NCI-H748 (cell line): ENCODE data around the gene SAMM50.

Experiments used
- DNase-seq: peaks from one replicate; lab custom pipeline; 2025; ENCODE audit not compliant: unreplicated experiment; lab: John Stamatoyannopoulos, UW

Gene SAMM50

DNA sequence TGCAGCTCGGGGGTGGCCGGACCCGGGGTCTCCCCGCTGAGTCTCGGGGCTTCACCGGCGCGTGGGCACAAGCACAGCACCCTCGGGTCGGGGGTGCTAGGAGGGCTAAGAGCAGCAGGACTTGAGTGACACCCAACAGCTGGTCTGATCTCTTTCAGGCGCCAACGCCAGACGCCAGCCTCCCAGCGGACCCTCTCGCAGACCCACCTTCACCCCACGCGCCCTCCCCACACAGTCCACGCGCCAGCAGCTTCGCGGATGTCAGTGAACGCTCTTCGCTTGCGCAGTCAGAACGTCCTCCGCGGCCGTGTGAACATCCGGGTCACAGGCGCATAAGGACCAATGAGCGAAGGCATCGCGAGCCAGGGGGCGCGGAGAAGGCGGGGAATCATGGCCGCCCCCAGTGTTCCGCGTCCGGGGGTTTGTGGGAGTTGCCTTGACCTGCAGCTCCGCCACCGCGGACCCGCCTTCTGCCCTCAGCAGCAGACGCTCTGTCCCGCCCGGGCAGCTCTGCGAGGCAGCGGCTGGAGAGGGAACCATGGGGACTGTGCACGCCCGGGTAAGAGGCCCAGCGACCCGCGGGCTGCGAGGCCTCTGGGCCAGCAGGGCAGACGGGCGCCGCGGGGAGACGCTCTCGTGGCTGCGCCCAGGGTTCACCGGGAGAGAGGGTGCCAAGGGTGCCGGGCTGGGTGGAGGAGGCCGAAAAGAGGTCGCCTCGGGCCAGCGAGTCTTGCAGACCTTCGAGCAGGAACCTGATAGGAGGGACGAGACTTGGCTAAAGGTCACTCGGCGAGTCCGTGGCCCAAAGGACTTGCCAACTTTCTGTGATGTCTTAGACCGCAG, at the start of gene SAMM50:
Gene SAMM50, plus strand, starts transcription at position 403 of the 843 bp plus-strand sequence. Its CDS starts 136 bp downstream, at position 539.
- DNase-seq: peak; percentile 91

DNA sequence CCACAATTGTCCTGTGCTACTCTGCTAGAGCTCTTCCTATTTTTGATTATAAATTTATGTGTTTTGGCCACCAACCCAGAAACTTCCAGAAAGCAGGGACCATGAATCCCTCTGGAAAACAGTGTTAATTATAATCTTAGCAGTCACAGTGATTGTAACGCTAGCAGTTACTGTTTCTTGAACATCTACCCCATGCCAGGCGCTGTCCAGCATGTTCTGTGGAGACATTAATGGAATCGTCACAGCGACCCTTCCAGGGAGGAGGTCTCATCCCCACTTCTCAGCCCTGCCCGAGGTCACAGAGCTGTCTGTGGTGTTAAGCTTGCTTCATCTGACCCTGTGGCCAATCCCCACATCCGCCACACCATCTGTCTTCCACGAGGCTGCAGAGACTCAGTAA, 49.6 kb upstream of the SAMM50 start:
- no peak for DNase-seq

DNA sequence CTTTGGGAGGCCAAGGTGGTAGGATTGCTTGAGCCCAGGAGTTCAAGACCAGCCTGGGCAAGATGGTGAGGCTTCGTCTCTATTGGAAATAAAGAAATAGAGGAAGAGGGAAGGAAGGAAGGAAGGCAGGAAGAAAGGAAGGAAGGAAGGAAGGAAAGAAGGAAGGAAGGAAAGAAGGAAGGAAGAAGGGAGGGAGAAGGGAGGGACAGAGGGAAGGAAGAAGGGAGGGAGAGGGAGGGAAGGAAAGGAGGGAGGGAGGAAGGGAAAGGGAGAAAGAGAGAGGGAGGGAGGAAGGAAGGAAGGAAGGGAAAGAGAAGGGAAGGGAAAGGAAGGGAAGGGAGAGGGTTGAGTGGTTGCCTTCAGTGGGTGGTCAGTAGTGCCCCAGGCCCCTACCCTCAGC, 45.5 kb upstream of the SAMM50 start:
- DNase-seq: no peak

DNA sequence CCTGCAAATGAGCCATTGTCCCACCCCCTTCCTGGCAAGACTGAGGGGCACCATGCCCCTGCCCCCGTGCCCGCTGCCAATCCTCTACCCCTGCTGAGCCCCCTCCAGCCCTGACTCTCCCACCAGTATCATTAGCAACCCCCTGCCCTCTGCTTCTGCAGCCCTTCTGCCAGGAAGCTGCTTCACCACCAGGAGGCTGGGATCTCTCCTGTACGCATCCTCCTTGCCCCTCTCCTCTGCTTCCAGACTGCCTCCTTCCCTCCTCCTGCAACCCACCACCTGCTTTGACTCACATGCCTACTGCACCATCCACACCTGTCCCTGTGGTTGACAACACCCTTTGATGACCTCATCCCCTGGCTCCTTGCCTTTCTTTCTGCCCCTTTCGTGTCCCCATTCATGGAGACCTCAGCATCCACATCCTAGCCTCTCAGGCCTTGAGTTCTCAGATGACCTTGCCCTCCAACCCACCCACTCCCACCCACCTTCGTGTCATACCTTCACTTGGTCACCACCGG, 45.0 kb upstream of the SAMM50 start:
- DNase-seq: no peak

DNA sequence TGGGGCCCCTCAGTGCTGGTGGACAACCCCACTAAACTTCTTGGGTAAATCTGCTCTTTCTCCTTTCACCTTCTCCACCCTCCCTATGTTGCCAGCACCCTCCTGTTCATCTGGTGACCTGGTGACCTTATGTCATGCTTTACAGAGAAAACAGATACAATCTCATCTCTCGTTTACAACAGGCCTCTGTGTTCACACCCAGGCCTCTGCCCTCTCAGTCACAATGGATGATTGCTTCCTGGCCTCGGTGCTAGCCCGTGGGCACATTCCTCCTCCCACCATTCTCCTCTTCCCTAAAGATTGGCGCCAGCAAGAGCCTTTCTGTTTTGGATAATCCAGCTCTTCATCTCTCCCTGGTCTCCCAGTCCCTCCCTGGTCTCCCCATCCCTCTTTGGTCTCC, 43.9 kb upstream of the SAMM50 start:
- no peak for DNase-seq

DNA sequence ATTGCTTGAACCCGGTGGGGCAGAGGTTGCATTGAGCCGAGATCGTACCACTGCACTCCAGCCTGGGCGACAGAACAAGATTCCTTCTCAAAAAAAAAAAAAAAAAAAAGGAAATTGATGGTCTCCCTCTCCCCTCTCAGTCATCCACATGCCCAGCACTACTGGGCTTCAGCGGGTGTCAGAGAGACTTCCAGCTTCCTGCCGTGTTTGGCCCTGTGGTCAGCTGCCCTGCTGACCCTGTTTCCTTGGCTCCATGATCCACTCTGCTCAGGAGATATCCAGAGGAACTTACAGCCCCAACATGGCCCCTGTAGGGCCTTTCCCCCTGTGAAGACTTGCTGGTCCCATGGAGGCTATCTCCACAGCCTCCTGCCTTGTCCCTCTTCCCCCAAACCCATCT, 37.7 kb upstream of the SAMM50 start:
- no peak for DNase-seq

DNA sequence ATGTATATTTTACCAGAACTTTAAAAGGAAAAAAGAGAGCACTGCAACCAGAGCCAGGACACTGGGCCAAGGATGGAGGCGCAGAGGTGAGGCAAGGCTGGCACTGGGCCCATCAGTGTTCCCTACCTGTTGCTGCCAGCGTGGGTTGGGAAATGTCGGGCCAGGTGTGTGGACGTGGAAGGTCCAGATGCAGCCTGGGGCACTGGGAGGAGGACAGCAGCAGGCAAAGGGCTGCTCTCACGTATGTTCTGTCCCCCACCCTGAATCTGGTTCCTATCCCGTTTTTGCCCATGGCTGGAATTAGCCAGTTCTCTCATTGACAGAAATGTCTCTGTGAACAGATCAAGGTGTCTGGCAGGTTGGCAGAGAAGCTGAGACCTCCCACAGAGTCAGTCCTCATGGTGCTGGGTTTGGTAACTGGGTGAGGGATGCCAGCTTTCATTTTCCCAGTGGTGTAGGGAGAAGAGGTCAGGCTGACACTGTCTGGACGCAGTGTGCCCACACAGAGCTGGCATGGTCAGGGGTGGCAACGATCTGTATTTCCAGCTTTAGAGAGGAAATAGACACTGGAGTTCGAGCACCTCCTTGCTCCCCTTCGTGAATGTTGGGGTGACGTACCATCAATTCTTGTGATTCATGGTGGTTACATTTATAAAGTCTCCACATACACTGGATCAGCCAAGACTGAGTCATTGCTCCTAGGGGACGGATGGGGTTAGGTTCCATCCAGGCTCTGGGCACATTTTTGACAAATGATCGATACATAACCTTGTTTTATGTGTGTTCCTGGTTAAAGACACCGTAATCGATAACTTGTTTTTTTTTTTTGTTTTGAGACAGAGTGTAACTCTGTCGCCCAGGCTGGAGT, 35.9 kb upstream of the SAMM50 start:
- no peak for DNase-seq

DNA sequence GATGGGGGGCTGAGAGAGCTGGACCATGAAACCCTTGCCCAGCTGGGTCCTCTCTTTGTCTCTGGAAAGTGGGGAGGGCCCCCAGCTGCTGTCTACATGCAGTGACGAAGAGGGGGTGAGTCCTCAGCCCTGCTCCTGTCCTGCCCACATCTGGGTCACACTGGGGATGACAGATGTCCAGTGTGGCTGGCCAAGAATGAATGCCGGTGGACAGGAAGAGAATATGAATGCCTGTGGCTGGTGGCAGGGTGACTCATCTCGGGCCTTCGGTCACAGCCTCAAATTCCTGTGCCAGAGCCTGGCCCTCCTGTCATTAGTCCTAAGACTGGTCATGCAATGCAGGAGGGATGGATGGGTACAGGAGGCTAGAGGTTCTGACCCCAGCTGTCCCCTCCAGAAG, 33.9 kb upstream of the SAMM50 start:
- no peak for DNase-seq

DNA sequence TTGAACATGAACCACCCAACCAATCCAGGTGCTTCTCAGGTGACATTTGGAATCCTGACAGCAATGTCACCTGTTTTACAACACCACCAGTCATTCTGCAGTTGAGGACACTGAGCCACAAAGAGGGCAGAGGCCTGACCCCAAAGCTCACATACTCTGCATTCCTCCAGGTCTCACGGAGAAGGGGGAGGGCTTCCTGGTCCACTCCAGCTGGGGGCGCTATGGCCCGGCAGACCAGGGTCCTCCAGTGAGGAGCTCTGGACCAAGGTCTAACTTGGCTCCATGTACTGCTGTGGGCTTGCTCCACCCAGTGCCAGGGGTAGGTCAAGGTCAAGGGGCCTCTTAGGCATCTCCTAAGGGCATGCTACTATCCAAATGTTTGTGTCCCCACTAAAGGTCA, 33.1 kb upstream of the SAMM50 start:
- no peak for DNase-seq

DNA sequence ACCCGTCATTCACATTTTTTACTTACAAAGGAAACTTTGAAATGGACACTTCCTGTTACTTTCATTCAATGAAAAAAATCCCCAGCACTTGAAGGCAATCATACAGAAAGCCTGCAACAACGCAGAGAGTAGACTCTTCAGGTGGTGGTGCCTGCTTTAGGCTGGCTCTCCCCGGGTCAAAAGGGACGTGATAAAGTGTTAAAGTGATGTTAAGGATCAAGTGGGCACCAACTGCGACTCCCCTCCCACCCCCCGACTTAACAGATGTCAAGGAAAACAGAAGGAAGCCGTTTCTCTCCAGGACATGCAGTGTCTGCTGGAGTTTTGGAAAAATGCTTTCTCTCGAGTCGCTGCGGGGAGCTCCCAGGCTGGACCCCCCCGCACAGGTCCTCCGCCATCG, 32.1 kb upstream of the SAMM50 start:
- DNase-seq: no peak

DNA sequence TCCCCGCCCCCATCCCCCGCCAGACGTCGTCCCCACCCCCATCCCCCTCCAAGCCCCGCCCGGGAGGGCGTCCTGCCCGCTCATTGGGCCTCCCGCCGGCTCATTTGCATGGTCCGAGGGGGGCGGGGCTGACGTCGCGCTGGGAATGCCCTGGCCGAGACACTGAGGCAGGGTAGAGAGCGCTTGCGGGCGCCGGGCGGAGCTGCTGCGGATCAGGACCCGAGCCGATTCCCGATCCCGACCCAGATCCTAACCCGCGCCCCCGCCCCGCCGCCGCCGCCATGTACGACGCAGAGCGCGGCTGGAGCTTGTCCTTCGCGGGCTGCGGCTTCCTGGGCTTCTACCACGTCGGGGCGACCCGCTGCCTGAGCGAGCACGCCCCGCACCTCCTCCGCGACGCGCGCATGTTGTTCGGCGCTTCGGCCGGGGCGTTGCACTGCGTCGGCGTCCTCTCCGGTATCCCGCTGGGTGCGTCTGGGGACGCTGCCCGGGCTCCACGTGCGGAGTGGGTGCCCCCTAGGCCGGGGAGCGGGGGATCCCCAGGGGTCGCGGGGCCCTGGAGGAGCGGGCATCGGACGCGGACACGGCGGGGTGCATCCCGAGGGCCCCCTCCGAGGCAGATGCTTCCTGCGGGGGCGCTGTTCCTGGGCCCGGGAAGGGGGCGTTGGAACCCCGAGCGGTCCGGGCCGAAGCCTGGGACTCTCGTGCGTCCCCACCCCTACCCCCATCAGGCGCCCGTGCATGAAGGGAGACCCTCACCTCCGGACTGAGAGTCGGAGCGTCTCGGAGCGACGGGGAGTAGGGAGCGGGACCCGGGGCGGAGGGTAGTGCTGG, 31.4 kb upstream of the SAMM50 start, which contains the start of gene PNPLA3:
Gene PNPLA3, plus strand, starts transcription at position 175 of the 834 bp plus-strand sequence. Its CDS starts 107 bp downstream, at position 282.
- DNase-seq: peak; percentile 89

DNA sequence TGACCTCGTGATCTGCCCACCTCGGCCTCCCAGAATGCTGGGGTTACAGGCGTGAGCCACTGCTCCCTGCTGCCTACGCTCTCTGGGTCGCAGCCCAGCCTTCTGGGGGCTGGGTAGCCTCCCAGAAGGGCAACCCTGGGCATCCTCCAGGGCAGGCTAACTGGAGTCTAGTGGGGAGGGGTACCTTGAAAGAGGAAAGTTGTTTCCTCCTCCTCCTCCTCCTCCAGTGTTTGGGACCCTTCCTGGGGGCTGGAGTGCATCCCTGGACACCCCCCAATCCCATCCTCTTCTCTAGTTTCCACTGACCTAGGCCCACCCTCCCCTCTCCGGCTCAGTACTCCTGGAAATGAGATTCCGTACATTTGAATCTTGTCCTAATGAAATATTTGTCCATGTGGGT, 30.4 kb upstream of the SAMM50 start:
- DNase-seq: no peak

DNA sequence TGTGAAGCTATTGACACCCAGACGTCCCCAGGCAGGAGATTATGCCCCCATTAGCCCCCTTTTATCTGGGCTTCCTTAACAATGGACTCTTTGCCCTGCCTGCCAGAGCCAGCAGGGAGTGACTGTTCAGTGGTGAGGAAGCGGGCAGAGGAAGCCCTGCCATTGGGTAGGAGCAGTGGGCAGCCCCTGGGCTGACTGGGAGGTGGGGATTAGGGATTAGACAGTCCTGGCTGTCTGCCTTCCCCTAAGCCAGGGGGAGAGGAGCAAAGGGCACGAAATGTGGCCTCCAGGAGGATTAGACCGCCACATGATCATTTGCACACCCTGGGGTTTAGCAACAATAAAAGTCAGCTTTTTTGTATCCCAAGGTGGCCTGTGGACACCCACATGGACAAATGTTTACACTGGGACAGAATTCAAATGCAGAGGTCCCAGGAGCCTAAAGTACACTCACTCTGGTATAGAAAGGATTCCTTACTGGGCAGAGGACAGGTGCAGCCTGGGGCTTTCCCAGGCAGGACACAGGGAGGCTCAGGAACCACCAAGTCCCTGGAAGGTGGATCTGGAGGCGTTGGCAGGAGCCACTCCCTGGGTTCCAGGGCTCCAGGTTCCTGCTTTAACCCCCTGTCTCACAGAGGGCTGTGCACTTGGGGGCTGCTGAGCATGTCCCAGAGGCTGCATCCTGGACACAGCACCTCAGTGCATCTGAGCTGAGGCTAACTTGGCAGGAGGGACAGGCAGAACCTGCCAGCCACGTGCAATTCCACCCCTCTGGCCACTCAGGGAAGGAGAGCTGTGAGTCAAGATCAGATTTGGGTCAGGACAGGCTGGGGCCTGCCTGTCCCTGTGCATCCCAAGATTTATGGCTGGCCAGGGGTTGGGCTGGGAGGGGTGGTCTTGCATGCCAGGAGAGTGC, 29.6 kb upstream of the SAMM50 start:
- no peak for DNase-seq

DNA sequence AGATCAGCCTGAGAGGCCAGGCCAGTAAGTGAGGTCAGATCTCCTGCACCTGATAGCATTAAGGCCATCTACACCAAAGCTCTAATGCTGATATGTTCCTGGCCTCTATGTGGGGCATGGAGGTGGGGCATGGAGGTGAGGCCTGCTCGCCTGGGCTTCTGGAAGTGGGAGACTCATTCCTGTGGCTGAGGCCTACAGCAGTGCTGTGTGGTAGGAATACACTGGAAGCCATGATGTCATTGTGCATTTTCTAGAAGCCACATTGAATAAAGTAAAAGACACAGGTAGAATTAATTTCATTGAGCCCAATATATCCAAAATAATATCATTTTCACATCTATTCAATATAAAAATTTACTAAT, 28.9 kb upstream of the SAMM50 start:
- DNase-seq: no peak

DNA sequence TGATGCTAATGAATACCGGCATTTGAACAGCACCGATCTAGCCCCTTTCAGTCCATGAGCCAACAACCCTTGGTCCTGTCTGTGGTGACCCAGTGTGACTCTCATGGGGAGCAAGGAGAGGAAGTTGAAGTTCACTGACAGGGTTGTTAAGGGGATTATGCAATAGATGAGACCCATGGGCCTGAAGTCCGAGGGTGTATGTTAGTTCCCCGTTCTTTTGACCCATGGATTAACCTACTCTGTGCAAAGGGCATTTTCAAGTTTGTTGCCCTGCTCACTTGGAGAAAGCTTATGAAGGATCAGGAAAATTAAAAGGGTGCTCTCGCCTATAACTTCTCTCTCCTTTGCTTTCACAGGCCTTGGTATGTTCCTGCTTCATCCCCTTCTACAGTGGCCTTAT, 26.8 kb upstream of the SAMM50 start:
- DNase-seq: no peak

DNA sequence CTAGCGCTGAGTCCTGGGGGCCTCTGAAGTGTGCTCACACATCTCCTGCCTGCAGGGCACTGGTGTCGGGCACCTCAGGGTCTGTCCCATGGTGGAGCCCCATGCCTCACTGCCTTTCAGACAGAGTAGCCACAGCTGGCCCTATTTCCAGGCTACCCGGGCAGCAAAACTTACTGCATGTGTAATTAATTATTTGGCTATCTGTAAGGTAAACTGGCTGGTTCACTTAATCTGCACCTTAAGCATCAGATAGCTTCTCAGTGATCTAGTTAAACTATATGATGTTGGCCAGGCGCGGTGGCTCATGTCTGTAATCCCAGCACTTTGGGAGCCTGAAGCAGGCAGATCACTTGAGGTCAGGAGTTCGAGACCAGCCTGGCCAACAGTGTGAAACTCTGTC, 26.3 kb upstream of the SAMM50 start:
- no peak for DNase-seq

DNA sequence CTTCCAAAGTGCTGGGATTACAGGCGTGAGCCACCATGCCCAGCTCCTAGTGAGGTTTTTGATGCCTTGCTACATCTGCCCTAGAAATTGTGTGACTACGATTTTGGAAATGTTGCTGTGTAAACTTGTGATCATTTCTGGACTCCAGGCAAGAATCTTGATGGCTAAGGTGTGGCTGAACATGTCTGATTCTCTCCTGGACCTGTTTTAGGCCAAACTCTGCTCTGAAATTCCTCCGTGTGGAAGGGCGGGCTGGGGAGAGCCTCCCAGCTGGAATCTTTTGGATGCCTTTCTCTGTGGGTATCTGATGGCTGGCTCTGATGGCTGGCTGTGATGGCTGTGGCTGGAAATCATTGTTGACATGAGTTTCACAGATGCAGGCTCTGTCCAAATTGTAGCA, 23.5 kb upstream of the SAMM50 start:
- DNase-seq: no peak

DNA sequence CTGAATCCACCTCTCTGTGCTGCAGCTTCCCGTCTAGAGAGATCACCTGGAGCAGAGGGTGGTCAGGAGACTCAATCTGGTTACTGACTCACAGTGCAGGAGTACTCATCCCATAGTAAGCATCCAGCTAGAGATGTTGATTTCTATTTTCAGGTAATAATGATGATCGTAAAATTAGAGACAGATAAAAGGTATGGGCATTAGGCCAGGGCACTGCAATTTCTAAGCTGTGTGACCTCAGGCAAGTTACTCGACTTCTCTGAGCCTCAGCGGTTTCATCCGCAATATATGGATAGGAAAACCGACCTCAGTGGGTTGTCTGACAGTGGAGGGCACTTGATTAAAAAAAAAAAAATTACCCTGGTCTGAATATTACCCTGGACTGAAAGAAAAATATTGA, 13.8 kb upstream of the SAMM50 start:
- no peak for DNase-seq

DNA sequence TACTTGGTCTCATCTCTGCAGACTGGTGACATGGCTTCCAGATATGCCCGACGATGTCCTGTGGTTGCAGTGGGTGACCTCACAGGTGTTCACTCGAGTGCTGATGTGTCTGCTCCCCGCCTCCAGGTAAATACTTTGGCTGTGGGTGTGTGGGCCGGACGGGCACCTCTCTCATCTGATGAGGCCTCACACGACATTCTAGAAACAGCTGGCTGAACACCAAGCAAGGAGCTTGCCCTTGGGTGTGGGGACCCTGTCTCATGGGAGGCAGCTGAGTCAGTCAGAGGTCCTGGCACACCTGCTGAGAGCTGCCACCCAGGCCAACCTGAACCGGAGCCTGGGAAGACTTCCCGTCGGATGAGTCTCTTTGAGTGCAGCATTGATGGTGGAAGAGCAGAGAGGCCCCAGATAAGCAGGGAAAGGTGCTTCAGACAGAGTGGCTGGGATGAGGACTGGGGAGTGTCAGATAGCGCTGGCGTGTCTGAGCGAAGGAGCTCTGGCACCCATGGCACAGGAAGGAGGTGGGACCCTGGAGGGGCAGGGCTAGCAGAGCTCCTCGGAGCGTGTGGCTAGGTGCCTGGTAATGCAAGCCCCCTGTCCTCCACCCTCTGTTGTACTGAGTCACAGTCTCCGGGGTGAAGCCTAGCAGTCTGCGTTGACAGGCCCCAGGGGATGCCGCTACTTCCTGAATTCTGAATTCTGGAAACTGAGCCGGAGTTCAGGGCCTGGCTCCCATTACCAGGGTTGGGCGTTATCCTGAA, 10.4 kb upstream of the SAMM50 start:
- no peak for DNase-seq
